Thyroid gland (tissue), 4 donors: ENCODE results near the gene CROCC2.

Experiments
- POLR2A ChIP-seq, 2 donors: fragments of 450-650 bp; IDR thresholded peaks; one replicate each; pipeline ENCODE4 v1.6.1; 2017; ENCODE audit warnings: antibody characterized with exemption in 2 of 2, mild to moderate bottlenecking in 2 of 2, moderate library complexity in 1 of 2
- TF ChIP-seq, protein P1 (sequence below), 6 experiments: fragments of 200-600 bp in 3 of 6; fragments of 450-650 bp in 3 of 6; sonication (generic) in 3 of 6; IDR thresholded peaks; one replicate each; pipeline ENCODE4 v1.5.1; 2016 to 2019; ENCODE audit warnings: antibody characterized with exemption in 6 of 6, mild to moderate bottlenecking in 2 of 6, inconsistent platforms in 1 of 6, moderate library complexity in 1 of 6

DNA sequence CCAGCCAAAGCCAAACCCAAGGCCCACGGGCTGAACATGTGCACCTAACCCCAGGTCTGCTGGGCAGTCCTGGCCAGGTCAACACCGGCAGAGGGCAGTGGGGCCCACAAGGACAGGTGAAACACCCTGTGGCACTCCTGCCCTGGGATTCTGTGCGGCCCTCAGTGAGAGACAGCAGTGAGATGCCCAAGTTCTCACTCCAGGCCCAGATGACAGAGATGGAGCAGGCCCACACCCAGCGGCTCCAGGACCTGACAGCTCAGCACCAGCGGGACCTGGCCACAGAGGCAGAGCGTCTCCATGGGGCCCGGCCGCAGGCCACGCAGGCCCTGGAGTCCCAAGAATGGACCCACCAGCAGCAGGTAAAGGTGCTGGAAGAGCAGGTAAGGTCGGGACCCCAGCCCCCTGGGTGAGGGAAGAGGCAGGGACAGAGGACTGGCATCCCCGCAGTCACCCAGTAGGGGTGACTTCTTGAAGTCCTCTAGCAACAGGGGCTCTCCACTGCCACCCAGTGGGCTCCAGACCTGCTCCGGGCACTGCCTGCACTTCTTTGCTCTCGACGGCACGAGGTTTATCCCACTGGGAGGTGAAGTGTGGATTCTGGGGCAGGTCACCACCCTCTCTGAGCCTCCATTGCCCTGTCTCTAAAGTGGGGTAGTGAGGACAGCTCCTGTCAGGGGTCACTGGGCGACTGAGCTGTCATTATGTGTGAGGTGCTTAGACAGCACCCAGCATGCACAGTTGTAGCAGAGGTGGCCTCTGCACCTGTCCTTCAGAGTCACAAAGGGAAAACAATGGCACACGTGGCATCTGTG, 83.5 kb downstream of the CROCC2 start:
- TF ChIP-seq, protein P1, sequence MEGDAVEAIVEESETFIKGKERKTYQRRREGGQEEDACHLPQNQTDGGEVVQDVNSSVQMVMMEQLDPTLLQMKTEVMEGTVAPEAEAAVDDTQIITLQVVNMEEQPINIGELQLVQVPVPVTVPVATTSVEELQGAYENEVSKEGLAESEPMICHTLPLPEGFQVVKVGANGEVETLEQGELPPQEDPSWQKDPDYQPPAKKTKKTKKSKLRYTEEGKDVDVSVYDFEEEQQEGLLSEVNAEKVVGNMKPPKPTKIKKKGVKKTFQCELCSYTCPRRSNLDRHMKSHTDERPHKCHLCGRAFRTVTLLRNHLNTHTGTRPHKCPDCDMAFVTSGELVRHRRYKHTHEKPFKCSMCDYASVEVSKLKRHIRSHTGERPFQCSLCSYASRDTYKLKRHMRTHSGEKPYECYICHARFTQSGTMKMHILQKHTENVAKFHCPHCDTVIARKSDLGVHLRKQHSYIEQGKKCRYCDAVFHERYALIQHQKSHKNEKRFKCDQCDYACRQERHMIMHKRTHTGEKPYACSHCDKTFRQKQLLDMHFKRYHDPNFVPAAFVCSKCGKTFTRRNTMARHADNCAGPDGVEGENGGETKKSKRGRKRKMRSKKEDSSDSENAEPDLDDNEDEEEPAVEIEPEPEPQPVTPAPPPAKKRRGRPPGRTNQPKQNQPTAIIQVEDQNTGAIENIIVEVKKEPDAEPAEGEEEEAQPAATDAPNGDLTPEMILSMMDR (IDR thresholded peaks at IDR 0.05): peak in 3 of 6 experiments; percentile 17 to 41 (median 19)
- TF ChIP-seq POLR2A (IDR thresholded peaks at IDR 0.05): no peak
